Keratinocyte (primary cell): ENCODE results near the gene UTS2. TPM values are rescaled to one million over a fixed set of nuclear protein-coding genes. Genes with fewer than 3 reads are reported as not detected.

Source experiments
- DNase-seq: peaks from one replicate; pipeline ENCODE4 v3.0.0-alpha.2; 2011; ENCODE audit warnings: low read depth, missing footprints, low spot score
- FAIRE-seq: peaks from 2 replicates; lab custom pipeline; 2011; peaks lifted over from hg19 to GRCh38; lab: Jason Lieb, UNC
- H2AFZ ChIP-seq: 2 replicates; pipeline ENCODE4 v1.6.0; 2012; ENCODE audit warnings: low read length, control low read depth, inconsistent platforms; ENCODE audit not compliant: control insufficient read depth
- H3K27ac ChIP-seq: 2 replicates; pipeline ENCODE4 v1.5.1; 2011; ENCODE audit warnings: low read length; ENCODE audit not compliant: control insufficient read depth, insufficient read depth
- H3K27me3 ChIP-seq: 3 replicates; pipeline ENCODE4 v1.6.0; 2011; ENCODE audit warnings: low read length; ENCODE audit not compliant: control insufficient read depth, insufficient read depth; ENCODE audit errors: extremely low read depth
- H3K36me3 ChIP-seq, 2 experiments: 2 replicates in 1 of 2; 3 replicates in 1 of 2; pipeline ENCODE4 v1.5.1; 2011; ENCODE audit warnings: low read length in 2 of 2, mild to moderate bottlenecking in 1 of 2; ENCODE audit not compliant: control insufficient read depth in 2 of 2, insufficient read depth in 2 of 2; ENCODE audit errors: extremely low read depth in 1 of 2
- H3K4me1 ChIP-seq: 3 replicates; pipeline ENCODE4 v1.5.1; 2011; ENCODE audit warnings: low read length; ENCODE audit not compliant: control insufficient read depth, insufficient read depth; ENCODE audit errors: extremely low read depth
- H3K4me2 ChIP-seq: 3 replicates; pipeline ENCODE4 v1.6.0; 2011; ENCODE audit warnings: low read depth, low read length; ENCODE audit not compliant: control insufficient read depth, insufficient read depth; ENCODE audit errors: extremely low read depth
- H3K4me3 ChIP-seq, 3 experiments: fragments of 200-600 bp in 1 of 3; sonication (generic) in 1 of 3; 2 replicates in 2 of 3; 3 replicates in 1 of 3; pipeline ENCODE4 v1.5.1; 2011 to 2016; ENCODE audit warnings: low read length in 3 of 3, mild to moderate bottlenecking in 3 of 3, control low read depth in 2 of 3, inconsistent platforms in 1 of 3, low read depth in 1 of 3, mixed read lengths in 1 of 3, mixed run types in 1 of 3, moderate library complexity in 1 of 3; ENCODE audit not compliant: control insufficient read depth in 2 of 3, insufficient read depth in 2 of 3; ENCODE audit errors: extremely low read depth in 1 of 3
- H3K79me2 ChIP-seq: 2 replicates; pipeline ENCODE4 v1.6.0; 2012; ENCODE audit warnings: low read length; ENCODE audit not compliant: control insufficient read depth, insufficient read depth
- H3K9ac ChIP-seq: 3 replicates; pipeline ENCODE4 v1.6.0; 2011; ENCODE audit warnings: low read length; ENCODE audit not compliant: control insufficient read depth, insufficient read depth; ENCODE audit errors: extremely low read depth
- H3K9me1 ChIP-seq: 3 replicates; pipeline ENCODE4 v1.6.0; 2011; ENCODE audit warnings: low read length; ENCODE audit not compliant: control insufficient read depth, insufficient read depth; ENCODE audit errors: extremely low read depth
- H3K9me3 ChIP-seq: 2 replicates; pipeline ENCODE4 v1.5.1; 2012; ENCODE audit warnings: low read depth, low read length; ENCODE audit not compliant: control insufficient read depth
- H4K20me1 ChIP-seq: 3 replicates; pipeline ENCODE4 v1.6.0; 2011; ENCODE audit warnings: low read length; ENCODE audit not compliant: control insufficient read depth, insufficient read depth; ENCODE audit errors: extremely low read depth
- EZH2 ChIP-seq: IDR thresholded peaks from one replicate; pipeline ENCODE4 v1.6.1; 2012; ENCODE audit warnings: inconsistent platforms, mild to moderate bottlenecking, low read length, moderate library complexity
- dilution Hi-C: fragments of 300-500 bp; cut with MboI; formaldehyde crosslinking; loops from one replicate; pipeline ENCODE4 v1.7.0; 2020; ENCODE audit warnings: low sequenced_read_pairs; ENCODE audit not compliant: extremely low pct_ligation_motif_present
- polyA plus RNA-seq, 5 experiments: library from polyadenylated mRNA; depleted of rRNA in 3 of 5; stranded (reverse) in 3 of 5; stranded (forward) in 1 of 5; unstranded in 1 of 5; fragments of >200 nt; gene quantifications; 1 replicate in 1 of 5; 2 replicates in 3 of 5; 3 replicates in 1 of 5; pipeline versions ENCODE4 v1.2.1 to v1.2.3, GENCODE V29; 2011 to 2012; ENCODE audit warnings: missing spikeins in 2 of 5, low read depth in 1 of 5, low replicate concordance in 1 of 5
- TF ChIP-seq, protein P1 (sequence below), 3 experiments: IDR thresholded peaks in 1 of 3; conservative IDR thresholded peaks in 1 of 3; optimal IDR thresholded peaks in 1 of 3; 2 replicates in 2 of 3; 3 replicates in 1 of 3; pipeline versions ENCODE3 to v1.5.1; 2011; ENCODE audit warnings: low read length in 3 of 3, mild to moderate bottlenecking in 3 of 3, moderate library complexity in 2 of 3, control low read depth in 1 of 3, inconsistent platforms in 1 of 3; ENCODE audit not compliant: insufficient read depth in 2 of 3; ENCODE audit errors: extremely low read depth in 1 of 3

UTS2 gene
- polyA plus RNA-seq, 1 donor (not counting 4 experiments of a cell fraction or from before 2014, with no cell fraction given): not detected

DNA sequence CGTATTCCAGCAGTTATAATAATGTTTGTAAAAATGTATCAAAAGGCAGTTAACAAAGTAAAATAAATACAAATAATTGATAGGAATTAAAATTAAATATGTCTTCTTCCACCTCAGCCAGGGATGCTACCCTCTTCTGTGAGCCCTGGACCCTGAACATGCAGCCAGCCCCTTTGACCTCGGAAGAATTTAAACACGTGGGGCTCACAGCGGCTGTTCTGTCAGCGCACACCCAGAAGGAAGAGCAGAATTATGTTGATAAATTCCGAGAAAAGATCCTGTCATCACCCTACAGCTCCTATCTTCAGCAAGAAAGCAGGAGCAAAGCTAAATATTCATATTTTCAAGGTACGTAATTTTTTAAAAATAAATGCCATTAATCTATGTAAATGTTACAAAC is 26.5 kb downstream of the UTS2 start:
- H3K4me2 ChIP-seq: no peak overlapping the region
- no peak overlapping the region for H3K4me3 ChIP-seq
- no peaks in the 10 kb centered on the region for H4K20me1 ChIP-seq
- H3K4me1 ChIP-seq: no peaks in the 10 kb centered on the region
- no peaks in the 10 kb centered on the region for H3K27me3 ChIP-seq
- no peak overlapping the region for H2AFZ ChIP-seq
- H3K9me3 ChIP-seq: no peaks in the 10 kb centered on the region
- H3K27ac ChIP-seq: no peak overlapping the region
- H3K9me1 ChIP-seq: no peaks in the 10 kb centered on the region
- no peak overlapping the region for H3K9ac ChIP-seq
- dilution Hi-C loops: no loop called here
- FAIRE-seq (no peak), DNase-seq (no peak)
- peaks cover 4 to 11% of the 10 kb centered on the region in 2 experiments for H3K36me3 ChIP-seq
- no peaks in the 10 kb centered on the region for H3K79me2 ChIP-seq
- TF ChIP-seq EZH2: no peak
- TF ChIP-seq, protein P1, sequence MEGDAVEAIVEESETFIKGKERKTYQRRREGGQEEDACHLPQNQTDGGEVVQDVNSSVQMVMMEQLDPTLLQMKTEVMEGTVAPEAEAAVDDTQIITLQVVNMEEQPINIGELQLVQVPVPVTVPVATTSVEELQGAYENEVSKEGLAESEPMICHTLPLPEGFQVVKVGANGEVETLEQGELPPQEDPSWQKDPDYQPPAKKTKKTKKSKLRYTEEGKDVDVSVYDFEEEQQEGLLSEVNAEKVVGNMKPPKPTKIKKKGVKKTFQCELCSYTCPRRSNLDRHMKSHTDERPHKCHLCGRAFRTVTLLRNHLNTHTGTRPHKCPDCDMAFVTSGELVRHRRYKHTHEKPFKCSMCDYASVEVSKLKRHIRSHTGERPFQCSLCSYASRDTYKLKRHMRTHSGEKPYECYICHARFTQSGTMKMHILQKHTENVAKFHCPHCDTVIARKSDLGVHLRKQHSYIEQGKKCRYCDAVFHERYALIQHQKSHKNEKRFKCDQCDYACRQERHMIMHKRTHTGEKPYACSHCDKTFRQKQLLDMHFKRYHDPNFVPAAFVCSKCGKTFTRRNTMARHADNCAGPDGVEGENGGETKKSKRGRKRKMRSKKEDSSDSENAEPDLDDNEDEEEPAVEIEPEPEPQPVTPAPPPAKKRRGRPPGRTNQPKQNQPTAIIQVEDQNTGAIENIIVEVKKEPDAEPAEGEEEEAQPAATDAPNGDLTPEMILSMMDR (optimal IDR thresholded peaks at IDR 0.05 in 1 of 3, IDR thresholded peaks at IDR 0.05 in 1 of 3, conservative IDR thresholded peaks at IDR 0.05 in 1 of 3; ENCODE audit: extremely low read depth in 1 of 3, insufficient read depth in 2 of 3, low read length in 3 of 3): no peak

DNA sequence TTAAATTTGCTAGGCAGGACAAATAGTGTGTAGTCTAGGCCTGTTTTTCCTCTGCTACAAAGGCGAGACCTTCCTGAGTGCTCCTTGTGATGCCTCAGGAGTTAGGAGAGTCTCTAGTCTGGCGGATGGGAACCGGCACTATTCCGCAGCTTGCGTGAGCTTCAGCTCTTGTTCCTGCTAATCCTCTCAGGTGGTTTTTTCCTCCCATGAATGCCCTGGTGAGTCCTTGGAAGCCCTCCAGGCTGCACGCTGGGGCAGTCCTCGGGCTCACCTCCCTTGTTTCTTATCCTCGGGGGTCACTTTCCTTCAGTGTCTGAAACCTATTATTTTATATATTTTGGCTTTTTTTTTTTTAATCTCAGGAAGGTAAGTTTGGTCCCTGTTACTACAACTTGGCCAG is 28.2 kb downstream of the UTS2 start:
- Histone ChIP-seq H2AFZ (no peak overlapping the region), H4K20me1 (no peaks in the 10 kb centered on the region), H3K9ac (no peak overlapping the region), H3K4me3 (no peak overlapping the region), H3K4me1 (no peaks in the 10 kb centered on the region), H3K27me3 (no peaks in the 10 kb centered on the region), H3K9me1 (no peaks in the 10 kb centered on the region), H3K27ac (no peak overlapping the region), H3K9me3 (no peaks in the 10 kb centered on the region), H3K79me2 (no peaks in the 10 kb centered on the region), H3K4me2 (no peak overlapping the region), H3K36me3 (peaks cover 4 to 7% of the 10 kb centered on the region in 2 experiments)
- FAIRE-seq (no peak), DNase-seq (no peak)
- dilution Hi-C loops: no loop called here
- TF ChIP-seq, protein P1 (optimal IDR thresholded peaks at IDR 0.05 in 1 of 3, IDR thresholded peaks at IDR 0.05 in 1 of 3, conservative IDR thresholded peaks at IDR 0.05 in 1 of 3; ENCODE audit: extremely low read depth in 1 of 3, insufficient read depth in 2 of 3, low read length in 3 of 3): no peak
- no peak for TF ChIP-seq EZH2
